Nephron progenitor cell (in vitro differentiated cells): ENCODE results near the gene TMEM151B.
A peak's percentile ranks its signal among the peaks of the same experiment; 100 is the strongest.

Source experiments
- DNase-seq: peaks from one replicate; pipeline ENCODE4 v3.0.0; 2021
- H3K27ac Mint-ChIP-seq: 2 replicates; pipeline ENCODE4 v1.8.0; 2021; ENCODE audit warnings: mild to moderate bottlenecking, moderate library complexity, mixed read lengths
- H3K27me3 Mint-ChIP-seq: 2 replicates; pipeline ENCODE4 v1.8.0; 2021; ENCODE audit warnings: mild to moderate bottlenecking, low read depth, mixed read lengths; ENCODE audit not compliant: poor library complexity
- H3K36me3 Mint-ChIP-seq: 2 replicates; pipeline ENCODE4 v1.8.0; 2021; ENCODE audit warnings: low read depth, mixed read lengths
- H3K4me1 Mint-ChIP-seq: 2 replicates; pipeline ENCODE4 v1.8.0; 2021; ENCODE audit warnings: mixed read lengths
- H3K4me3 Mint-ChIP-seq: 2 replicates; pipeline ENCODE4 v1.8.0; 2021; ENCODE audit warnings: mild to moderate bottlenecking, moderate library complexity, mixed read lengths
- H3K9me3 Mint-ChIP-seq: 2 replicates; pipeline ENCODE4 v1.8.0; 2021; ENCODE audit warnings: mild to moderate bottlenecking, moderate library complexity, mixed read lengths
- TF ChIP-seq, protein P1 (sequence below): fragments of 200-600 bp; sonication (generic); IDR thresholded peaks from 2 replicates; pipeline ENCODE4 v1.5.0; 2021; ENCODE audit warnings: antibody characterized with exemption

The TMEM151B gene

DNA sequence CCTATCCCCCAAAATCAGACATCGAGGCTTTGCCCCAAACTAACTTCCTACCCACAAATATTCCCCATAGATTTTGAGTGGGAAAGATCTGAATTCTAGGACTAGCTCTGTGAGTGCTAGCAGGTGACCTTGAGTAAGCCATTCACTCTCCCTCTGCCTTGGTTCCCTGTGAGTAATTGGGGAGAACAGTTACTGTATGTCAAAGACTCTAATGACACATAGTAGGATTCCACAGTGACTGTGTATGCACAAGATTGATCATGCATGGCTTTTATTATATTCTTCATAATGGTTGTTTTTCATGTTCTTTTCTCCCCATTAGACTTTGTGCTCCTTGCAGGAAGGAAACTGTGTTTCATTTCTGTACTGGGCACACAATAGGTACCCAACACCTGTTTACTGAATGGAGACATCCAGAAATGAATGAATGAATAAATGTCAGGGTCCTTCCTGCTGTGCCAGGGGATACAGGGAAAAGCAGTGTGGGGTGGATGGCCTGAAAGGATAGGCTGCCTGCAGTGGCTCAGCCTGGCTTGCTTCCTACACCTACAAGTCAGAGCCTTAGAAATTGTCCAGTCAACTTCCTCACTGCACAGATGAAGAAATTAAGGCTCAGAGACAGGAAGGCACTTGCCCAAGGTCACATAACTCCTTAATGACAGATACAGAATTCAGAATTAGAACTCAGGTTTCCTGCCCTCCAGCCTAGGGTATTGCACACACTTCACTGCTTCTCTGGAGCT lies 901 bp upstream of the TMEM151B start:
- Mint-ChIP-seq H3K4me1 (peaks cover 68% of the 10 kb centered on the region), H3K27me3 (peaks cover 14% of the 10 kb centered on the region)

GRCh38 chr6:44270526-44271405 lies 516 bp downstream of the TMEM151B start:
- no peaks in the 10 kb centered on the region for H3K36me3 Mint-ChIP-seq
- peak overlapping the region; percentile 83 for H3K4me3 Mint-ChIP-seq
- TF ChIP-seq, protein P1, sequence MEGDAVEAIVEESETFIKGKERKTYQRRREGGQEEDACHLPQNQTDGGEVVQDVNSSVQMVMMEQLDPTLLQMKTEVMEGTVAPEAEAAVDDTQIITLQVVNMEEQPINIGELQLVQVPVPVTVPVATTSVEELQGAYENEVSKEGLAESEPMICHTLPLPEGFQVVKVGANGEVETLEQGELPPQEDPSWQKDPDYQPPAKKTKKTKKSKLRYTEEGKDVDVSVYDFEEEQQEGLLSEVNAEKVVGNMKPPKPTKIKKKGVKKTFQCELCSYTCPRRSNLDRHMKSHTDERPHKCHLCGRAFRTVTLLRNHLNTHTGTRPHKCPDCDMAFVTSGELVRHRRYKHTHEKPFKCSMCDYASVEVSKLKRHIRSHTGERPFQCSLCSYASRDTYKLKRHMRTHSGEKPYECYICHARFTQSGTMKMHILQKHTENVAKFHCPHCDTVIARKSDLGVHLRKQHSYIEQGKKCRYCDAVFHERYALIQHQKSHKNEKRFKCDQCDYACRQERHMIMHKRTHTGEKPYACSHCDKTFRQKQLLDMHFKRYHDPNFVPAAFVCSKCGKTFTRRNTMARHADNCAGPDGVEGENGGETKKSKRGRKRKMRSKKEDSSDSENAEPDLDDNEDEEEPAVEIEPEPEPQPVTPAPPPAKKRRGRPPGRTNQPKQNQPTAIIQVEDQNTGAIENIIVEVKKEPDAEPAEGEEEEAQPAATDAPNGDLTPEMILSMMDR, result no peak
- H3K4me1 Mint-ChIP-seq, result peaks cover 61% of the 10 kb centered on the region
- H3K27me3 Mint-ChIP-seq, result peaks cover 14% of the 10 kb centered on the region
- peak; percentile 90 for DNase-seq
- no peaks in the 10 kb centered on the region for H3K9me3 Mint-ChIP-seq
- no peak overlapping the region for H3K27ac Mint-ChIP-seq

More for the DNA sequence above, 901 bp upstream of the TMEM151B start:
- no peak for DNase-seq
- Mint-ChIP-seq H3K9me3 (no peaks in the 10 kb centered on the region), H3K36me3 (no peaks in the 10 kb centered on the region), H3K4me3 (peak overlapping the region; percentile 85), H3K27ac (no peak overlapping the region)
- TF ChIP-seq, protein P1, result no peak

DNA sequence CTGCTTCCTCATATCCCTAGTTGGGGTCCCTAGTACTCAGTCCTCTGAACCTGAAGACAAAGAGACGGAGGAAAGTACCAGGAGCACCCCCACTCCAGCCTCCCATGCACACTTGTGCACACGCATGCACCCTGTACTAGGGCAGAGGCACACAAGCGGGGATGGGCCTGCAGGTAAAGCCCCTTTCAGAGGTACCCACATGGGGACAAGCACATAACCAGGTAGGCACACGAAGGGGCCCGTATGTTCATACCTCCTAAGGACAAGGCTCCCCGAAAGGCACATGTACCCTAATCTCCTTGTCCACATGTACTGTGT lies 1.1 kb downstream of the TMEM151B start:
- TF ChIP-seq, protein P1, result no peak
- H3K4me3 Mint-ChIP-seq, result peak overlapping the region; percentile 83
- DNase-seq, result no peak
- H3K9me3 Mint-ChIP-seq, result no peaks in the 10 kb centered on the region
- peaks cover 14% of the 10 kb centered on the region for H3K27me3 Mint-ChIP-seq
- peaks cover 56% of the 10 kb centered on the region for H3K4me1 Mint-ChIP-seq
- H3K36me3 Mint-ChIP-seq, result no peaks in the 10 kb centered on the region
- no peak overlapping the region for H3K27ac Mint-ChIP-seq

DNA sequence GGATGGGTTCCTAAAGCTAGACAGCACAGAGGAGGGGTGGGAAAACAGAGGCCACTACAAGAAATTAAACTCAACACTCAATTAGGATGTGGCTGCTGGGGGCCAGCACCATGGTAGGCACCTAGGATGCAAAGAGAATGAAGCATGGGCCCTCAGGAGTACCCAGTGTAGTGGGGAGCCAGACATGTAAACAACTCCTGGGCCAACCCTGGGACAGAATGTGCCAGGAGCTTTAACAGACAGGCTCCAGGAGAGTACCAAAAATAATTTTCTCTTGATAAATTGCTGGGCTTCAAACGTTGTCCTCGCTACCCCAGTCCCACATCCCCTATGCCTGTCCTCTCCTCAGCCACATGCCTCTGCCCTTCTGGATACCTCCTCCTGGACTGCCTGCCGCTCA lies 1.7 kb downstream of the TMEM151B start:
- Mint-ChIP-seq H3K9me3 (no peaks in the 10 kb centered on the region), H3K4me1 (peaks cover 54% of the 10 kb centered on the region), H3K27ac (no peak overlapping the region), H3K27me3 (peaks cover 13% of the 10 kb centered on the region), H3K36me3 (no peaks in the 10 kb centered on the region), H3K4me3 (peak overlapping the region; percentile 83)
- no peak for DNase-seq
- TF ChIP-seq, protein P1, result no peak

DNA sequence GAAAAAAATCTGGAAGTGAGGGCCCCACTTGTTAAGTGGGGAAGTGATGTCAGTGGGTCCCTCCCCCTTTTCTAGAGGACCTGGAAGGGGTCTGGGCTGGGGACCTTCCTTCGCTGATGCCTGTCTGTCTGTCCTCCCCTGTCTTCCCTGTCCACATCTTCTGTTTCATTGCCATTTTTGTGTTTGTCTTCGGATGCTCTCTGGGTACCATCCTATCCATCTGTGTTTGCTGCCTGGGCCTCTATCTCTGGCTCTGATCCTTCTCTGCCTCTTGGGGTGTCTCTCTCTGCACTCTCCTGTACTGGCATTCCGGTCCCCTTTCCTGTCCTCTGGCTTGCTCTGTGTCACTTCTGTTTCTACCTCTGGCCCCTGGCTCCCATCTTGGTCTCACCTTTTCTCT lies 2.3 kb downstream of the TMEM151B start:
- peaks cover 56% of the 10 kb centered on the region for H3K4me1 Mint-ChIP-seq
- H3K4me3 Mint-ChIP-seq, result peak overlapping the region; percentile 26
- peaks cover 11% of the 10 kb centered on the region for H3K27me3 Mint-ChIP-seq
- no peak overlapping the region for H3K27ac Mint-ChIP-seq
- TF ChIP-seq, protein P1, result no peak
- no peaks in the 10 kb centered on the region for H3K9me3 Mint-ChIP-seq
- DNase-seq, result no peak
- no peaks in the 10 kb centered on the region for H3K36me3 Mint-ChIP-seq
